NB4 (cell line): ENCODE measurements around the gene SNTA1.

Experiments used
- DNase-seq: peaks from one replicate; pipeline ENCODE4 v3.0.0; 2010; ENCODE audit warnings: low read depth
- H3K4me3 ChIP-seq: one replicate; pipeline ENCODE4 v1.5.1; 2011; ENCODE audit warnings: mild to moderate bottlenecking, low read depth, low read length, moderate library complexity
- MAX ChIP-seq: IDR thresholded peaks from 2 replicates; pipeline ENCODE4 v1.6.1; 2011; ENCODE audit warnings: low read depth, low read length
- MYC ChIP-seq: IDR thresholded peaks from 2 replicates; pipeline ENCODE4 v1.6.1; 2011; ENCODE audit warnings: low read depth, low read length
- POLR2A ChIP-seq: IDR thresholded peaks from 2 replicates; pipeline ENCODE4 v1.6.1; 2011; ENCODE audit warnings: mild to moderate bottlenecking; ENCODE audit not compliant: insufficient read length; ENCODE audit errors: extremely low read depth
- TF ChIP-seq, protein P1 (sequence below): IDR thresholded peaks from one replicate; pipeline ENCODE4 v1.5.1; 2012; ENCODE audit warnings: low read depth, low read length

Gene SNTA1

GRCh38 chr20:33401921-33402369 is 41.6 kb downstream of the SNTA1 start:
- H3K4me3 ChIP-seq: peak overlapping the region; percentile 100
- TF ChIP-seq MAX (no peak), MYC (no peak), POLR2A (no peak)
- TF ChIP-seq, protein P1, sequence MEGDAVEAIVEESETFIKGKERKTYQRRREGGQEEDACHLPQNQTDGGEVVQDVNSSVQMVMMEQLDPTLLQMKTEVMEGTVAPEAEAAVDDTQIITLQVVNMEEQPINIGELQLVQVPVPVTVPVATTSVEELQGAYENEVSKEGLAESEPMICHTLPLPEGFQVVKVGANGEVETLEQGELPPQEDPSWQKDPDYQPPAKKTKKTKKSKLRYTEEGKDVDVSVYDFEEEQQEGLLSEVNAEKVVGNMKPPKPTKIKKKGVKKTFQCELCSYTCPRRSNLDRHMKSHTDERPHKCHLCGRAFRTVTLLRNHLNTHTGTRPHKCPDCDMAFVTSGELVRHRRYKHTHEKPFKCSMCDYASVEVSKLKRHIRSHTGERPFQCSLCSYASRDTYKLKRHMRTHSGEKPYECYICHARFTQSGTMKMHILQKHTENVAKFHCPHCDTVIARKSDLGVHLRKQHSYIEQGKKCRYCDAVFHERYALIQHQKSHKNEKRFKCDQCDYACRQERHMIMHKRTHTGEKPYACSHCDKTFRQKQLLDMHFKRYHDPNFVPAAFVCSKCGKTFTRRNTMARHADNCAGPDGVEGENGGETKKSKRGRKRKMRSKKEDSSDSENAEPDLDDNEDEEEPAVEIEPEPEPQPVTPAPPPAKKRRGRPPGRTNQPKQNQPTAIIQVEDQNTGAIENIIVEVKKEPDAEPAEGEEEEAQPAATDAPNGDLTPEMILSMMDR: no peak
- DNase-seq: peak; percentile 71

GRCh38 chr20:33401184-33401920 is 42.2 kb downstream of the SNTA1 start, which contains the start of gene CDK5RAP1:
TSS of gene CDK5RAP1 (minus strand) at chr20:33401519. CDS start at chr20:33397064, 4,455 bp downstream.
- H3K4me3 ChIP-seq: peak within 1 kb of the TSS; percentile 100
- peak; percentile 86 for TF ChIP-seq POLR2A
- TF ChIP-seq, protein P1: no peak
- TF ChIP-seq MAX: peak; percentile 52; the same call in 1 of the 2 replicates
- TF ChIP-seq MYC: peak; percentile 49
- DNase-seq: peak; percentile 96

- DNase-seq: peak; percentile 31
- H3K4me3 ChIP-seq: peak overlapping the region; percentile 100
- TF ChIP-seq POLR2A: no peak
- TF ChIP-seq, protein P1: no peak
- no peak for TF ChIP-seq MAX
- no peak for TF ChIP-seq MYC
Observed at GRCh38 chr20:33400812-33401183, 42.8 kb downstream of the SNTA1 start.

GRCh38 chr20:33399924-33400323 is 43.6 kb downstream of the SNTA1 start:
- TF ChIP-seq POLR2A: no peak
- TF ChIP-seq, protein P1: no peak
- no peak for TF ChIP-seq MAX
- TF ChIP-seq MYC: no peak
- H3K4me3 ChIP-seq: peak overlapping the region; percentile 100
- DNase-seq: peak; percentile 31

DNA sequence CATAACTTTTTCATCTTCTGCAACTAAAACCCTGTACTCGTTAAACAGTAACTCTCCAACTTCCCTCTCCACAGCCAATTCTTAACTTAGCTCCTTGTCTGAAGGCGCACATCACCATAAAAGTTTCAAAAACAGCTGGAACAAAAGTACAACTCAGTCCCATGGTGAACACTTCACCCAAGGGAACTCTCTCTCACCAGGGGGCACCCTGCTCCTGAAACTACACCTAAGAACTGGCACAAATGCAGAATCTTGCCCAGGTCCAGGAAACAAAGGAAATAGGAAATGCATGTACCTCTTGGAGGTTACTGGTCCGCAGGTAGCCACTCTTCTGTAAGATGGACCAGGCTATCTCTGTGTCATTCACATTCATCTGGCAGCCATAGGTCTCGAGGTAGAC is 48.8 kb downstream of the SNTA1 start:
- no peak for DNase-seq
- no peak overlapping the region for H3K4me3 ChIP-seq
- TF ChIP-seq POLR2A (no peak), MYC (no peak), MAX (no peak)
- TF ChIP-seq, protein P1: no peak
